GM12891 (cell line): ENCODE data around the gene OR10A3.

Experiments used
- DNase-seq: peaks from one replicate; pipeline ENCODE4 v3.0.0; 2011; ENCODE audit warnings: low spot score; ENCODE audit not compliant: insufficient read length
- FAIRE-seq: peaks from 2 replicates; lab custom pipeline; 2011; peaks lifted over from hg19 to GRCh38; lab: Jason Lieb, UNC
- PAX5 ChIP-seq: IDR thresholded peaks from 2 replicates; pipeline ENCODE4 v1.6.1; 2011; ENCODE audit warnings: low read length, moderate library complexity, mild to moderate bottlenecking; ENCODE audit not compliant: insufficient read depth, severe bottlenecking
- POLR2A ChIP-seq: IDR thresholded peaks from 2 replicates; pipeline ENCODE4 v1.6.1; 2011; ENCODE audit warnings: low read depth, low read length, control low read depth
- POLR2AphosphoS5 ChIP-seq: IDR thresholded peaks from 2 replicates; pipeline ENCODE4 v1.6.1; 2011; ENCODE audit warnings: low read depth, low read length, control low read depth
- POU2F2 ChIP-seq: IDR thresholded peaks from 2 replicates; pipeline ENCODE4 v1.6.1; 2011; ENCODE audit warnings: low read depth, mild to moderate bottlenecking, control low read depth, low read length, moderate library complexity
- SPI1 ChIP-seq: IDR thresholded peaks from 2 replicates; pipeline ENCODE4 v1.6.1; 2011; ENCODE audit warnings: low read depth, low read length, control low read depth
- TAF1 ChIP-seq: IDR thresholded peaks from 2 replicates; pipeline ENCODE4 v1.6.1; 2011; ENCODE audit warnings: low read depth, low read length, control low read depth

The OR10A3 gene

DNA sequence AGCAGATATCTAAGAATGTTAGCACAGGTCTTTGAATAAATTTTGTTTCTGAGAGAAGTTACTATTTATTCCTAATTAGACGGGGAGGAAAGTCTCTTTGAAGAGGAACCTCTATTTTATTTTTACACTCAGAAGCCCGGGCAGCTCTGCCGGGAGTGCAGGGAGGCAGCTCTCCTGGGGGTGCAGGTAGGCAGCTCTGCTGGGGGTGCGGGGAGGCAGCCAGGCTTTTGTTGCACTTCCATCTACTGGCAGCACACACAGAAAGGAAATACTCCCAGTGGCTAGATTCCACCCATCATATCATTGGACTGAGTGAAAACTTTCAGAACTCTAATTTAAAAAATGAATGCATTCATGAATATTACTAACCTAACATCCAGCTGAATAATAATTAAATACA, 35.0 kb downstream of the OR10A3 start:
- DNase-seq (no peak), FAIRE-seq (no peak)
- no peak for TF ChIP-seq POU2F2
- no peak for TF ChIP-seq SPI1
- no peak for TF ChIP-seq POLR2AphosphoS5
- TF ChIP-seq PAX5, result no peak
- no peak for TF ChIP-seq POLR2A
- no peak for TF ChIP-seq TAF1

DNA sequence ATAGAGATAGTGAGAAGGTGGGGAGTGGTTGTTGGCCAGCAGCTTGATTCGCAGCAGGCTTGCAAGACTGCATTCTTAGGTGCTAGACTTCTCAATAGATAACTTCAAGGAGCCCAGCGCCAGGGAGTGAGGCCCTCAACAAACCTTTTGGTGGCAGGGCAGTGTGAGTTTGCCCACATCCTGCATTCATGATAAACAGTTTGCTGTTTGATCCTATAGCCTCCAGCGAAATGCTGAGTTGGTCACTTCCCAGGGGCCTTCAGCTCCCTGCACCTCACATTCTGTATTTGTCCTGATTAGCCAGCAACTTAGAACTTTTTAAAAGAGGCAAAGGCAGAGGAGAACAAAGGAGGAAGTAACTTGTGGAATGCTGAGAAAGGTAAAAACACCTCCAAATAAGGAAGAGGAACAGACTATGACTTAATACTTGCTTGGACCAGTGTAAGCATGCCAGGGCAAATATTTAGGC, 35.5 kb downstream of the OR10A3 start:
- DNase-seq, result no peak
- no peak for FAIRE-seq
- TF ChIP-seq PAX5 (no peak), TAF1 (no peak), SPI1 (no peak), POLR2AphosphoS5 (no peak), POLR2A (no peak), POU2F2 (no peak)

DNA sequence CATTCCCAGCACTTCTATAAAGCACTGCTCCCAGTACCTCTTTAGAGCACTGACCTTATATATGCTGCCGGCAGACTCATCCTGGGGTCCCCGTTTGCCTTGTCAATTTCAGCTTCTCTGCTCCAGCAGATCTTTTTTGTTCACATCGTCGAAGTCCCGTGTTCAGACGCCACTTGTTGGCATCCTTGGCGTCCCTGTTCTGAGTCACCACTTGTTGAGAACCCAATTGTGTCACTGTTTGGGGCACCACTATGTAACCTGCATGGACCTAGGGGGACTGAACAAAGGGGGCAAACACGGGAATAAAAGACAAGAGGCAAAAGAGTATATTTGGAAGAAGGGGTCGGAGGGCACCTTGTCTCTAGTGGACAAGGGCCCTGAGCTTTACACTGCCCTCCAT, 36.0 kb downstream of the OR10A3 start:
- no peak for FAIRE-seq
- DNase-seq, result no peak
- TF ChIP-seq PAX5, result no peak
- TF ChIP-seq TAF1, result no peak
- TF ChIP-seq POU2F2, result no peak
- no peak for TF ChIP-seq POLR2A
- no peak for TF ChIP-seq SPI1
- TF ChIP-seq POLR2AphosphoS5, result no peak

DNA sequence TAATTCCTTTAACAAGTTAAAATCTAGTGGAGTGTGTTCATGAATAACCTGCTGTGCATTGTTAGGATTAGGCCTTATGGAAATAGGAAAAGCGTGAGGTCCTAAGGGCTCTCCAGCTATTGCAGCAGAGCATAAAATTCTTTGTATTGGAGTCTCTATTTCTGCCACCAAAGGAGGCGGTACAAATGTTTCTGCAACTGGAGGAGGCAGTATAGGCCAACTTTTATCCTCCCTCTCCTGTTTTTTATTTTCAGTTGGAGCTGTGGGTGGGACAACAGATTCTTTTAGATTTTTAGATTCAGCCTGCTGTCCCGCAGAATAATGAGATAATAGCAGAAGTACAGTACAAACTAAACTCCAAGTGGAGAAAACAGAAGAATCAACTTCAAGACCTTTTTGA, 36.6 kb downstream of the OR10A3 start:
- DNase-seq (no peak), FAIRE-seq (no peak)

DNA sequence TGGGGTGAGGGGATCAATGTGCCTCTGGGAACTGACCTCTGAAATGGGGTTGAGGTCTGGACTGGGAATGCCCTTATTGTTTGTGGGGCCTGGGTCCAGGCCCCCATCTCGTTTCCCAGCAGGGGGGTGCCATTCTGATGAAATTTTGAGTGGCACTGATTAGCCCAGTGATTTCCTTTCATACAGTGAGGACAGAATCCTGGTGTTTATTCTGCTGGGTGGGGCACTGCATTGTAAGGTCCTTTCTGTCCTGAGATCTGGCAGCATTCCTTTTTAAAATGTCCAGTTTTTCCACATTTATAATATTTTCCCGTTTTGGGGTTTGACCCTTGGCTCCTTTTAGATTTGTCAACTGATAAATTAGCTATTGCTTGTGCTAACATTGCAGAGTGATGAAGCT, 37.6 kb downstream of the OR10A3 start:
- DNase-seq (no peak), FAIRE-seq (no peak)
- no peak for TF ChIP-seq POLR2A
- no peak for TF ChIP-seq POU2F2
- no peak for TF ChIP-seq PAX5
- no peak for TF ChIP-seq POLR2AphosphoS5
- no peak for TF ChIP-seq SPI1
- TF ChIP-seq TAF1, result no peak

More for the DNA sequence above, 36.6 kb downstream of the OR10A3 start:
- TF ChIP-seq POLR2AphosphoS5, result no peak
- TF ChIP-seq POU2F2, result no peak
- no peak for TF ChIP-seq TAF1
- no peak for TF ChIP-seq PAX5
- no peak for TF ChIP-seq SPI1
- no peak for TF ChIP-seq POLR2A

DNA sequence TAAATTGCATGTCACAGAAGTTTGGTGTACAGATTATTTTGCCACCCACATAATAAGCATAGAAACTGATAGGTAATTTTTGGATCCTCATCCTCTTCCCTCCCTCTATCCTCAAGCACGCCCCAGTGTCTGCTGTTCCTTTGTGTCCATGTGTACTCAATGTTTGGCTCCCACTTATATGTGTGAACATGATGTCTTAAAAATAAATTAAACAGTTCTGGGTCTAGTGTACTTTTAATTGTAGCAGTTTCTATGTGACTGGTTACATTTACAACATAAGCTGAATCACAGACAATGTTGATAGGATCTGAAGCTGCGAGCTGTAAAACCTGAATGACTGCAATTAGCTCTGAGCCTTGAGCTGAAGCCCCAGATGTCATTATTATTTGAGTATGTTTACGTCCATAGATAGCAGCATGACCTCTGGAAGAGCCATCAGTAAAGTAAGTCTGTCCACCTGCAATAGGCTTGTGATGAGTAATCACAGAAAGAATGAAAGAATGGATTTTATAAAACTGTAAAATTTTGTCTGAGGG, 40.1 kb downstream of the OR10A3 start:
- FAIRE-seq, result no peak
- DNase-seq, result no peak
- TF ChIP-seq POLR2AphosphoS5, result no peak
- TF ChIP-seq PAX5, result no peak
- TF ChIP-seq POLR2A, result no peak
- TF ChIP-seq TAF1, result no peak
- no peak for TF ChIP-seq POU2F2
- TF ChIP-seq SPI1, result no peak

DNA sequence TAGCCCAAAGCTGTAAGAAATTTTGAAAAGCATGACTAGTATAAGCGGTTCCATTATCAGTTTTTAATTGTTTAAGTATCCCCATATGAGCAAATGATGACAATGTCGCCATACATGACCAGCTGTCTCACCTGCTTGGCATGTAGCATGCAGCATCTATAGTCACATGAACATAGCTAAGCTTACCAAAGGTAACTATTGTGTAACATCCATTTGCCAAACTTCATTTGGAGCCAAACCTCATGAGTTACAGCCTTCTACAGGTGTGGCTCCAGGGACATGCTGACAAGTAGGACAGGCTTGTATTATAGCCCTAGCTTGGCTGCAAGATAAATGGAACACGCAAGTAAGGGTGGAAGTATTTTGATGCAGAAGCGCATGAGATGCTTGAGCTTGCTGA, 40.8 kb downstream of the OR10A3 start:
- DNase-seq (no peak), FAIRE-seq (no peak)
- TF ChIP-seq PAX5 (no peak), POLR2AphosphoS5 (no peak), TAF1 (no peak), SPI1 (no peak), POLR2A (no peak), POU2F2 (no peak)

DNA sequence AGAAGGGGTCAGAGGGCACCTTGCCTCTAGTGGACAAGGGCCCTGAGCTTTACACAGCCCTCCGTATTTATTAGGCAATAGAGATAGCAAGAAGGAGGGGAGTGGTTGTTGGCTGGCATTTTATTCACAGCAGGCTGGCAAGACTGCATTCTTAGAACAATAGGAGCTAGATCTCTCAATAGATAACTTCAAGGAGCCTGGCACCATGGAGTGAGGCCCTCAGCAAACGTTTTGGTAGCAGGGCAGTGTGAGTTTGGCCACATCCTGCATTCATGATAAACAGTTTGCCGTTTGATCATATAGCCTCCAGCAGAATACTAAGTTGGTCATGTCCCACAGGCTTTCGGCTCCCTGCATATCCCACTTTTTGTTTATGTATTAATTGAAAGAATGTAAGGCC, 42.1 kb downstream of the OR10A3 start:
- TF ChIP-seq POLR2A (no peak), POLR2AphosphoS5 (no peak), PAX5 (no peak), TAF1 (no peak), SPI1 (no peak), POU2F2 (no peak)
- FAIRE-seq (no peak), DNase-seq (no peak)

DNA sequence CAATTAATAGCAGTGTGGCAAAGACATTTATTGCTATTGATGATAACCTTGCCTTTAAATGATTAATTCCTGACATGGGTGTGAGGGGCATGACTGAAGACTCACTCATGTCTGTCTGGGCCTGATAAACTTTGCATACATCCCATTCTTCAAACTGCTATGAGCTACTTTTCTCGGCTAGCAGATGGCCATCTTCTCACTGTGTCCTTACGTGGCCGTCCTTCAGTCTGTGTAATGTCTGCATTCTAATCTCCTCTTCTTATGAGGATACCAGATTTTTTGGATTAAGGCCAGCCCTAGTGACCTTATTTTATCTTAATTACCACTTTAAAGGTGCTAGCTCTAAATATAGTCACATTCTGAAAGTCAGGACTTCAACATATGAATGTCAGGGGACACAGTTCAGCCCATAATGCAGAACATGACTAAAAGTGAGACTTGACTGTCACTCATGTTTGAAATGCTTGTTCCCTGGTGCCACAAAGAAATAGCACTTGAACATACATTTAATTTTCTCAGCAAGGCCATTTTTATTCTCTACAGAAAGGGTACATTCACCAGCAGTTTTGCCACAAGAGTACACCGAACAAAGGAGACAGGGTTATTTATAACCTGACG, 42.7 kb downstream of the OR10A3 start:
- no peak for TF ChIP-seq SPI1
- TF ChIP-seq POLR2AphosphoS5, result no peak
- no peak for TF ChIP-seq TAF1
- no peak for TF ChIP-seq PAX5
- no peak for TF ChIP-seq POU2F2
- TF ChIP-seq POLR2A, result no peak
- no peak for FAIRE-seq
- no peak for DNase-seq
